Karpas-422 (cell line): ENCODE measurements around the gene ANKS3. TPM values are rescaled to one million over a fixed set of nuclear protein-coding genes. Genes with fewer than 3 reads are reported as not detected.
A peak's percentile ranks its signal among the peaks of the same experiment; 100 is the strongest.

ENCODE experiments used
- DNase-seq: peaks from one replicate; pipeline ENCODE4 v3.0.0-alpha.2; 2015
- H2AFZ ChIP-seq: fragments of 200-600 bp; sonication (generic); 2 replicates; pipeline ENCODE4 v1.6.1; 2014; ENCODE audit warnings: antibody characterized with exemption, low read length, mixed read lengths
- H3K27ac ChIP-seq: fragments of 200-600 bp; sonication (generic); 2 replicates; pipeline ENCODE4 v1.5.1; 2014; ENCODE audit warnings: mild to moderate bottlenecking, low read length, moderate library complexity
- H3K27me3 ChIP-seq: fragments of 200-600 bp; sonication (generic); 2 replicates; pipeline ENCODE4 v1.6.1; 2014; ENCODE audit warnings: low read length, mixed read lengths
- H3K36me3 ChIP-seq: fragments of 200-600 bp; sonication (generic); 2 replicates; pipeline ENCODE4 v1.6.1; 2014; ENCODE audit warnings: low read length, mixed read lengths; ENCODE audit not compliant: insufficient read depth
- H3K4me1 ChIP-seq: fragments of 200-600 bp; sonication (generic); 2 replicates; pipeline ENCODE4 v1.6.1; 2014; ENCODE audit warnings: mild to moderate bottlenecking, low read length, mixed read lengths
- H3K4me2 ChIP-seq: fragments of 200-600 bp; sonication (generic); 2 replicates; pipeline ENCODE4 v1.6.1; 2014; ENCODE audit warnings: low read length, low read depth, mild to moderate bottlenecking; ENCODE audit not compliant: poor library complexity, severe bottlenecking
- H3K4me3 ChIP-seq: fragments of 200-600 bp; sonication (generic); 2 replicates; pipeline ENCODE4 v1.5.1; 2014; ENCODE audit warnings: mild to moderate bottlenecking, antibody characterized with exemption, low read length, mixed read lengths
- H3K79me2 ChIP-seq: fragments of 200-600 bp; sonication (generic); 2 replicates; pipeline ENCODE4 v1.6.1; 2014; ENCODE audit warnings: mild to moderate bottlenecking, low read length, mixed read lengths
- H3K9ac ChIP-seq: fragments of 200-600 bp; sonication (generic); 2 replicates; pipeline ENCODE4 v1.6.0; 2014; ENCODE audit warnings: low read length
- H3K9me2 ChIP-seq: fragments of 200-600 bp; sonication (generic), shearing (Covaris generic); replicated peaks from 2 replicates; pipeline ENCODE4 v1.6.0; 2014; ENCODE audit warnings: mild to moderate bottlenecking, low read length, moderate library complexity; ENCODE audit not compliant: insufficient read depth
- H3K9me3 ChIP-seq: fragments of 300-700, 200-600 bp; sonication (generic); 2 replicates; pipeline ENCODE4 v1.6.1; 2014; ENCODE audit warnings: low read length, mixed read lengths
- H4K20me1 ChIP-seq: fragments of 200-600 bp; sonication (generic); 2 replicates; pipeline ENCODE4 v1.6.1; 2014; ENCODE audit warnings: mild to moderate bottlenecking, antibody characterized with exemption, low read length, low read depth; ENCODE audit not compliant: insufficient read depth
- total RNA-seq: library from RNA; depleted of rRNA; stranded (reverse); fragments of >200 nt; shearing (Covaris generic); gene quantifications from 2 replicates; pipeline ENCODE4 v1.2.3, GENCODE V29; 2014; ENCODE audit warnings: low replicate concordance; rRNA removed

Gene ANKS3, protein sequence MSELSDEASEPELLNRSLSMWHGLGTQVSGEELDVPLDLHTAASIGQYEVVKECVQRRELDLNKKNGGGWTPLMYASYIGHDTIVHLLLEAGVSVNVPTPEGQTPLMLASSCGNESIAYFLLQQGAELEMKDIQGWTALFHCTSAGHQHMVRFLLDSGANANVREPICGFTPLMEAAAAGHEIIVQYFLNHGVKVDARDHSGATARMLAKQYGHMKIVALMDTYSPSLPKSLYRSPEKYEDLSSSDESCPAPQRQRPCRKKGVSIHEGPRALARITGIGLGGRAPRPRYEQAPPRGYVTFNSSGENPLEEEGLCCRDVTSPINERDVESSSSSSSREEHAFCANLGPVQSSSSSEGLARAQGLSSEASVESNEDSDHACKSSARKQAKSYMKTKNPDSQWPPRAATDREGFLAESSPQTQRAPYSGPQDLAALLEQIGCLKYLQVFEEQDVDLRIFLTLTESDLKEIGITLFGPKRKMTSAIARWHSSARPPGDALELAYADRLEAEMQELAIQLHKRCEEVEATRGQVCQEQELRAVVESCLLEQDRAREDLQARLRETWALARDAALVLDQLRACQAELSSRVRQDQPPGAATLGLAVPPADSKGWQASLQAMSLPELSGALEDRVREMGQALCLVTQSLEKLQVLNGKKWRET
- total RNA-seq = 6.4 and 16.8 TPM in 2 replicates

DNA sequence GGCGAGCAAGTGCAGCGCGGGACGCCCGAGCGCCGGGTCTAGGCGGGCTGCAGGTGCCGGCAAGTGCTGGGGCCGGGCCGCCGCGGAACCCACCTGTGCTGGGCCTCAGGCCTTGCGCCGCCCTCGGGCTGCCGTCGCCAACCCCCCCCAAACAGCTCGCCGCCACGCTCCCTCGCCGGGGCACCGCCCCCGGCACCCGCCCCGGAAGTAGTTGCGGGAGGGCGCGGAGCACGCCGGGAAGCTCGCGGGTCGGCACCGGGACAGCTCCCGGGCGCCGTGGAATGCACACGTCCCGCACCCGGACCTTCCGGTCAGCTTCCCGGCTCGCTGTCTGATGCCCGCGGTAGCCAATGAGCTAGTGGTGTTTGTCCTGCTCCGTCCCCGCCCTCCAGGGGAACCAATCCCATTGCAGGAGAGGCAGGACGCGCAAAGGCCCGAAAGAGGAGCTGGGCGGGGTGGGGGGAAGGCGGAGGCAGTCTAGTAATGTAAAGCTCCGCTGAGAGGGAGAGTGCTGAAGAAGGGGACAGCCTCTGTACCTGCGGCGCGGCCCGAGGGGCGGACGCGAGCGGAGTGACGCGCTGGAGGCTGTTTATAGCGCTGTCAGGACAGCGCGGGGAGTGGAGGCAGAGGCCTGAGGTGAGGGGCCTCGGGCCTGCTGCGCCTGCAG, at the start of gene ANKS3, which contains the start of gene DNAAF8:
Gene ANKS3, minus strand, starts transcription at position 209 of the 667 bp plus-strand sequence. CDS start 4,122 bp downstream, outside the sequence.
Gene DNAAF8, plus strand, starts transcription at position 475 of the 667 bp plus-strand sequence. CDS start 1,978 bp downstream, outside the sequence.
- Histone ChIP-seq H3K9me2 (no peaks in the 10 kb centered on the region), H2AFZ (peak within 1 kb of the TSS; percentile 86), H3K27me3 (no peaks in the 10 kb centered on the region), H3K36me3 (no peaks in the 10 kb centered on the region), H3K4me1 (peaks cover 15% of the 10 kb centered on the region), H3K9ac (peak within 1 kb of the TSS; percentile 89), H3K27ac (peak within 1 kb of the TSS; percentile 69), H3K4me3 (peak within 1 kb of the TSS; percentile 91), H3K79me2 (peaks cover 23% of the 10 kb centered on the region), H3K4me2 (peak within 1 kb of the TSS; percentile 83), H4K20me1 (no peaks in the 10 kb centered on the region), H3K9me3 (no peaks in the 10 kb centered on the region)
- peak; percentile 95 for DNase-seq

DNA sequence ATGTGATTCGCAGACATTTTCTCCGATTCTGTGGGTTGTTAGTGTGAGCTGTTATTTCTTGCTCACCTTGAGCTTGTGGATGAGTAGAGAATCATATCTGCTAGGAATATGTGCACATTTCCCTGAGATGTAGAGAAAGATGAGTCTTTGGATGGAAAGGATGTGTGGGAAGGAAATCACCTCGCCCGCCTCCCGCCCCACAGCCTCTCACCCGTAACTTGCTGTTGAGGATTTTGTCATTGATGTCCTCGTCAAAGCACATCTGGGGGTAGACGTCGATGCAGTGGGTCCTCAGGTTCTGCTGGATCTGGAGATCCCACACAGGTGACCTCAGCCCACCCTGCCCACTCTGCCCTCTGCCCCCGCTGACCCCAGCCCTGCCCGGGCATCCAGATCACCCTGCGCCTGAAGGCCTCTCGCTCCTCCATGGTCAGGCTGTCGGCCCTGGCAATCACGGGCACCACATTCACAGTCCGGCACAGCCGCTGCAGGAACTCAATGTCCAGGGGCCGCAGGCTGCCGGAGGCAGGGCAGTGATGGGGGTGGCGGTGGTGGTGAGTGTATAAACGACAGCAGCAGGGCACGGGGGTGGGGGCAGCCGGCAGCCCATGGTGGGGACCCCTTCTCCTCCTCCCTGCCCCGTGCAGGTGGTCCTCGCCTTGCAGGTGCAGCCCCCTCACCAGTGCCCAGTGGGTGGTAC, 49.3 kb upstream of the ANKS3 start:
- Histone ChIP-seq H3K4me3 (no peak overlapping the region), H3K27ac (no peak overlapping the region), H3K9ac (no peak overlapping the region), H3K4me2 (no peak overlapping the region), H3K27me3 (no peaks in the 10 kb centered on the region), H4K20me1 (no peaks in the 10 kb centered on the region), H3K9me2 (no peaks in the 10 kb centered on the region), H3K9me3 (no peaks in the 10 kb centered on the region), H3K4me1 (no peaks in the 10 kb centered on the region), H3K36me3 (no peaks in the 10 kb centered on the region), H3K79me2 (no peaks in the 10 kb centered on the region), H2AFZ (no peak overlapping the region)
- DNase-seq = no peak

DNA sequence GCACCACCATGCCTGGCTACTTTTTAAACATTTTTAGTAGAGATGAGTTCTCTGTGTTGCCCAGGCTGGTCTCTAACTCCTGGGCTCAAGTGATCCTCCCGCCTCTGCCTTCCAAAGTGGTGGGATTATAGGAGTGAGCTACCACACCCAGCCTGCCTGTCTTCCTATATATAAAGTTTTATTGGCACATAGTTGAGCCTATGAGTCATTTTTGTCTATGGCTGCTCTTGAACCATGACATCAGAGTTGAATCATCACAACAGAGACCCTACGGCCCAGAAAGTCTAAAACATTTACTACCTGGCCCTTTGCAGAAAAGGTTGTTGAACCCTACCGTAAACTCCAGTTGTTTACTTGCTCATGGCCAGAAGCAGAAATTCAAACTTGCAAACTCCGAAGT, 46.2 kb upstream of the ANKS3 start:
- Histone ChIP-seq H3K4me2 (no peak overlapping the region), H3K36me3 (no peaks in the 10 kb centered on the region), H3K9ac (no peak overlapping the region), H3K27me3 (no peaks in the 10 kb centered on the region), H3K27ac (no peak overlapping the region), H4K20me1 (no peaks in the 10 kb centered on the region), H2AFZ (no peak overlapping the region), H3K9me3 (no peaks in the 10 kb centered on the region), H3K4me3 (no peak overlapping the region), H3K9me2 (no peaks in the 10 kb centered on the region), H3K4me1 (no peaks in the 10 kb centered on the region), H3K79me2 (no peaks in the 10 kb centered on the region)
- DNase-seq = no peak

DNA sequence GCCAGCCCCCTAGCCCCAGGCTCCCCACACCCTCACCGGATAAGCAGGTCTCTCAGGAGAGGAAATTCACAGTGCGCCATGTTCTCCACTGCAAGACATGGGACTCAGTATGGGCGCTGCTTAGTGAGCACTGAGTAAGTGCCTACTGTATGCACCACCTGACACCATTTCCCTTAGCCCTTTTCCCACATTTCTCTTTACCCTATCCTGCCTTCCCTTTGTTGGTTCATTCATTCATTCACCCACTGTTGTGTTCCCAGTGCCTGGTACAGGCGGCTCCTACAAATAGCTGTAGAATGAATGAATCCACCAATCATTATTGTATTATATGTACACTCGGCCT, 44.0 kb upstream of the ANKS3 start:
- no peaks in the 10 kb centered on the region for H4K20me1 ChIP-seq
- H3K9me3 ChIP-seq = no peaks in the 10 kb centered on the region
- H3K9ac ChIP-seq = no peak overlapping the region
- H3K4me1 ChIP-seq = no peaks in the 10 kb centered on the region
- H3K79me2 ChIP-seq = no peaks in the 10 kb centered on the region
- no peaks in the 10 kb centered on the region for H3K27me3 ChIP-seq
- H2AFZ ChIP-seq = no peak overlapping the region
- DNase-seq = no peak
- H3K9me2 ChIP-seq = no peaks in the 10 kb centered on the region
- H3K4me3 ChIP-seq = no peak overlapping the region
- H3K27ac ChIP-seq = no peak overlapping the region
- no peak overlapping the region for H3K4me2 ChIP-seq
- no peaks in the 10 kb centered on the region for H3K36me3 ChIP-seq

DNA sequence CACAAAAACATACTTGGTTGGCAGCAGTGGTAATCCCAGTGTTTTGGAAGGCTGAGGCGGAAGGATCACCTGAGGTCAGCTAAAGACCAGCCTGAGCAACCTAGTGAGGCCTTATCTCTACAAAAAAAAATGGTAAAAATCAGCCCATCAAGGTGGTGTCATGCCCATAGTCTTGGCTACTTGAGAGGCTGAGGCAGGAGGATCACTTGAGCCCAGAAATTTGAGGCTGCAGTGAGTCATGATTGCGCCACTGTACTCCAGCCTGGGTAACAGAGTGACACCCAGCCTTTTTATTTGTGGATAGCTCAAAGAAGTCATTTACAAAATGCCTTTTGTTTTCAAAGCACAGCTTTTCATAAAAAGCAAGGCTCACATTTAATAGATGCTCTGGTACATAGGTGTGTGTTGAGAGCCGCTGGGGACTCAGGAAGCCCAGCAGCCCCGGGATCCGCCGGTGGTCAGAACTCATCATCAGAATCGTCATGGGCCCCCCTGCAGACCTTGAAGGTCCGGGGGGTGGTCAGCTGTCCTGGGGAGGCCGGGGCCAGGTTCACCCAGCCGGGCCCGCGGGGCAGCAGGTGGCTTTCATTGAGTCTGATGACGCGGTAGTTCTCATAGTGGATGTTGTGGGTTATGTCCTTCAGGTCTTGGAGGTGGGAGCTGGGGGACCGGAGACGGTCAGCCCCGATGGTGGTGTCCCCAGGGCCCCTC, 43.4 kb upstream of the ANKS3 start:
- no peaks in the 10 kb centered on the region for H3K36me3 ChIP-seq
- no peak for DNase-seq
- no peak overlapping the region for H3K9ac ChIP-seq
- no peak overlapping the region for H2AFZ ChIP-seq
- no peaks in the 10 kb centered on the region for H3K79me2 ChIP-seq
- H3K9me2 ChIP-seq = no peaks in the 10 kb centered on the region
- no peaks in the 10 kb centered on the region for H4K20me1 ChIP-seq
- H3K9me3 ChIP-seq = no peaks in the 10 kb centered on the region
- H3K4me2 ChIP-seq = no peak overlapping the region
- H3K27ac ChIP-seq = no peak overlapping the region
- H3K4me3 ChIP-seq = no peak overlapping the region
- no peaks in the 10 kb centered on the region for H3K27me3 ChIP-seq
- no peaks in the 10 kb centered on the region for H3K4me1 ChIP-seq

DNA sequence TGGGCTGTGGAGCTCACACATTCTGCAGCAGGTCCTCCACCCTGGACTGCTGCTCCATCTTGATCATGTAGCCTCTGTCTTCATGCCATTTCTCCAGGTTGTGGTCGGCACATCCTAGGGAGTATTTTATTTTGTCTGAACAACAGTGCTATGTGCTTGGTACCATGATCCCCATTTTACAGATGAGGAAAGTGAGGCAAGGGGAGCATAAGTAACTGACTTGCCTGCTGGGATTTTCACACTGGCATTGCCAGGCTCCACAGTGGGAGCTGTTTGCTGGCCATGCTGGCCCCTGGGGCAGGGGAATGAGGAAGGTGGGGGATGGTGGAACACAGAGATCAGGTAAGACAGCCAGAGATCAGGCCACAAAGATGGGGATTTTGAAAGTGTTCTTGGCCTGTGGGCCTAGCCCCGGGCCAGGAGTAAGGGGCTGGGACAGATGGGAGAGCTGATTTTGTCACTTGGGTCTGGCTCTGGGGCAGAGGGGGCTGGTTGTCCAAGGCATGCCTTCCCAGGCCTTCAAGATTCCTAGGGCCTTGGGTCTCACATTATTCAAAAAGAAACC, 42.2 kb upstream of the ANKS3 start:
- Histone ChIP-seq H4K20me1 (no peaks in the 10 kb centered on the region), H2AFZ (no peak overlapping the region), H3K36me3 (no peaks in the 10 kb centered on the region), H3K4me1 (no peaks in the 10 kb centered on the region), H3K9me3 (no peaks in the 10 kb centered on the region), H3K27ac (no peak overlapping the region), H3K79me2 (no peaks in the 10 kb centered on the region), H3K9ac (no peak overlapping the region), H3K4me2 (no peak overlapping the region), H3K4me3 (no peak overlapping the region), H3K9me2 (no peaks in the 10 kb centered on the region), H3K27me3 (no peaks in the 10 kb centered on the region)
- DNase-seq = no peak

DNA sequence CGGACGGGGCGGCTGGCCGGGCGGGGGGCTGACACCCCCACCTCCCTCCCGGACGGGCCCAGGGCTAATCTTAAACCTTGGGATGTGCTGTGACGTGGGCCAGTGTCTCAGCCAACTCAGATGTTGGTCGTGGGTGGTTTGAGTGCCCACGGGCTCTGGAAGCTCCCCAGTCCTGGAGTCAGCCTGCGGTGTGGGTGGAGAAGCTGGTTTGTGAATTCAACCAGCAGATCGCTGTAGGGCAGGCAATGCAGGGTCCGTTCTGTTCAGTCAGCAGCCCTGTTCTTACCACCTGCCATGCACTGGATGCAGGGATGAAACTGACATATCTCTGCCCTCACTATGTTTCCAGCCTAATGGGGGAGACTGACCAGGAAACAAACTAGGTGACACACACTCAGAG, 40.9 kb upstream of the ANKS3 start:
- Histone ChIP-seq H3K9me2 (no peaks in the 10 kb centered on the region), H3K79me2 (no peaks in the 10 kb centered on the region), H3K36me3 (no peaks in the 10 kb centered on the region), H3K4me2 (no peak overlapping the region), H2AFZ (no peak overlapping the region), H3K4me1 (no peaks in the 10 kb centered on the region), H3K27ac (no peak overlapping the region), H3K9me3 (no peaks in the 10 kb centered on the region), H3K4me3 (no peak overlapping the region), H3K9ac (no peak overlapping the region), H3K27me3 (no peaks in the 10 kb centered on the region), H4K20me1 (no peaks in the 10 kb centered on the region)
- no peak for DNase-seq
